Activated naive CD4-positive, alpha-beta T cell treated with anti-CD3 and anti-CD28 coated beads, Interleukin-2, amount 50 U/mL, for 24 hours (primary cell): ENCODE results near the gene NOL4.
"Not testable (repeated sequence)": the region's sequence is repeated elsewhere in the genome, so short reads cannot be mapped to it uniquely, and the experiment has no call there.

Experiments used
- H3K27ac Mint-ChIP-seq: one replicate; pipeline ENCODE4 v1.8.0; 2021; ENCODE audit warnings: mild to moderate bottlenecking, mixed read lengths
- H3K27me3 Mint-ChIP-seq: one replicate; pipeline ENCODE4 v1.8.0; 2021; ENCODE audit warnings: mixed read lengths
- H3K36me3 Mint-ChIP-seq: one replicate; pipeline ENCODE4 v1.8.0; 2021; ENCODE audit warnings: mixed read lengths
- H3K4me1 Mint-ChIP-seq: one replicate; pipeline ENCODE4 v1.8.0; 2021; ENCODE audit warnings: mixed read lengths
- H3K4me3 Mint-ChIP-seq: one replicate; pipeline ENCODE4 v1.8.0; 2021; ENCODE audit warnings: mild to moderate bottlenecking, mixed read lengths
- H3K9me3 Mint-ChIP-seq: one replicate; pipeline ENCODE4 v1.8.0; 2021; ENCODE audit warnings: mixed read lengths

NOL4 gene, protein sequence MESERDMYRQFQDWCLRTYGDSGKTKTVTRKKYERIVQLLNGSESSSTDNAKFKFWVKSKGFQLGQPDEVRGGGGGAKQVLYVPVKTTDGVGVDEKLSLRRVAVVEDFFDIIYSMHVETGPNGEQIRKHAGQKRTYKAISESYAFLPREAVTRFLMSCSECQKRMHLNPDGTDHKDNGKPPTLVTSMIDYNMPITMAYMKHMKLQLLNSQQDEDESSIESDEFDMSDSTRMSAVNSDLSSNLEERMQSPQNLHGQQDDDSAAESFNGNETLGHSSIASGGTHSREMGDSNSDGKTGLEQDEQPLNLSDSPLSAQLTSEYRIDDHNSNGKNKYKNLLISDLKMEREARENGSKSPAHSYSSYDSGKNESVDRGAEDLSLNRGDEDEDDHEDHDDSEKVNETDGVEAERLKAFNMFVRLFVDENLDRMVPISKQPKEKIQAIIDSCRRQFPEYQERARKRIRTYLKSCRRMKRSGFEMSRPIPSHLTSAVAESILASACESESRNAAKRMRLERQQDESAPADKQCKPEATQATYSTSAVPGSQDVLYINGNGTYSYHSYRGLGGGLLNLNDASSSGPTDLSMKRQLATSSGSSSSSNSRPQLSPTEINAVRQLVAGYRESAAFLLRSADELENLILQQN

DNA sequence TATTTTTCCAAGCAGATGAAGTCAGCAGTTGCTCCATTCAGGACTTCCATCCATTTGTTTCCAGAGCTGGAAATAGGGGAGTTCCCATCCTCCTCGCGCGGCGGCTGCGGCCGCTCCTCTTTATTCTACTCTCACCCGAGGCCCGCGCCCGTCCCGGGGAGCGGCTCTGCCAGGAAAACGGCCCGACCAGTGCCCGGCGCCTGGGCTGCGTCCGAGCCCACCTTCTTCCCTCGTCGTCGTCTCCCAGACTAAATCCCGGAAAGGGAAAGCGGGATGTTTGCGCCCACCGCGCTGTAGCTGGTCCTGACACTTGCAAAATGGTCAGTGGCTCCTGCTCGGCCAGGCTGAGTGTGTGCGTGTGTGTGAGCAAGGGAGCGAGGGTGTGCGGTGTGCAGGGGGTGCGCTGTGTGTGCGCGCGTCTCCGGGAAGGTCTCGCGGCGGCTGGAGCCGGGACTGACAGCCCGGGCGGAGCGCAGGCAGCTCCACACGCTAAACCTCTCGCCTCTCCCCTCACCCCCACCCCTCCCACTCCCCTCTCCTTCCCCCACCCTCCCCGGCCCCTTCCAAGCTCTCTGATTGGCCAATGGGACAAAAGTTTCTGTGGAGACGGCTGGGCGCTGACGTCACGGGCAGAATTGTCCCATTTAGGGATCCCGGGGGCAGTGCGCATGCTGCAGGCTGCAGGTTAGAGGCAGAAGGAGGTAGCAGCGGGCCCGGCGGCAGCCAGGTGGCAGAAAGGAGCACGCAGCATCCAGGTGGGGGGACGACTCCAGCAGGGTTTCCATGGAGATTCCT lies at the start of gene NOL4:
NOL4 (minus strand) TSS at position 491 of the 795 bp plus-strand sequence. CDS start 1,660 bp downstream, outside the sequence.
- Mint-ChIP-seq H3K9me3 (peaks cover 4% of the 10 kb centered on the region), H3K27ac (no peak within 1 kb of the TSS), H3K4me3 (no peak within 1 kb of the TSS), H3K4me1 (no peaks in the 10 kb centered on the region), H3K27me3 (peaks cover 32% of the 10 kb centered on the region), H3K36me3 (no peaks in the 10 kb centered on the region)

DNA sequence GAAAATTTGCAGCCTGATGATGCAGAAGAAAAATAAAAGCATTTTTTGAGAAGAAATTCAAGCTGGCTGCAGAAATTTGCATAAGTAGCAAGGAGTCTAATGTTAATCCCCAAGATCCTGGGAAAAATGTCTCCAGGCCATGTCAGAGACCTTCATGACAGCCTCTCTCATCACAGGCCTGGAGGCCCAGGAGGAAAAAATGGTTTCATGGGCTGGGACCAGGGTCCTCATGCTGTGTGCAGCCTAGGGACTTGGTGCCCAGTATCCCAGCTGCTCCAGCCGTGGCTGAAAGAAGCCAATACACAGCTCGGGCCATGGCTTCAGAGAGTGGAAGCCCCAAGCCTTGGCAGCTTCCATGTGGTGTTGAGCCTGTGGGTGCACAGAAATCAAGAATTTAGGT lies 41.3 kb upstream of the NOL4 start:
- H3K9me3 Mint-ChIP-seq, H3K27ac Mint-ChIP-seq, H3K27me3 Mint-ChIP-seq, H3K4me3 Mint-ChIP-seq, H3K36me3 Mint-ChIP-seq, H3K4me1 Mint-ChIP-seq: not testable (repeated sequence)

DNA sequence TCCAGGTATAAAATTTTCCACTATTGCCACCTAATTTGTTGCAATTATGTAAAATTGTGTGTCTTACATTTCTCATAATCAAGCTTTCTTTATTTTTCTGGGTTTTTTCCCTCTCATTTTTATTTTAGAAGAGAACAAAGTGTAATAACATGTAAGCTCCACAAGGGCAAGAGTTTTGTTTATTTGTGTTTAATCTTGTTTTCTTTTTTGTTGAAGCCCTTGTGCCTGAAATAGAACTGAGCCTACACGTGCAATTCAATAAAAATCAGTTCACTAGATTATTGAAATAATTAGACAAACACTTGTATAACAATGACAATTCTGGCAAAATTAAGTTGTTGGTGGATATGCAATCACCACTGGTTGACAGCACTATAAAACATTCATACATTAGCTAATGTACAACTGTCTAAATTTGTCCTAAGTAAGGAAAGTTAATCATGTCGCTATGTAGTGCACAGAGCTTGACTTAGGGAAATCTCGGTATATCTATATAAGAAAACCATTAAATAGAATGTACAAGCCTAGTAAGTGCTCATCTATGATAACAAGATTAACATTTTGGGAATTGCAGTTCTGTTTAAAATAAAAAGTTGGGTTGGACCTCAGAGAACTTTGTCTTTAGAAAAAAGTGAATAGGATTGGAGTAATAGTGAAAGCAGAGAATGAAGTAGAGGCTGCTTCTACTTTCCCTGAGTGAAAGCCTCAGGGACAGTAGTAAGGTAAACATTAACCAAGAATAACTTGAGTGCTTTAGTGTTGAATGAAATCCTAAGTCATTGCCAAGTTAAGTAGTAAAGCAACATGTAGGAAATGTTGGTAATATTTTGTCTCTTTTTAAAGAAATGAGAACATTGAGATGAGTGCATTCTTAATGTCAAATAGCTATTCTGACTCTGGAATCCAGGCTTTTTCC lies 37.4 kb upstream of the NOL4 start:
- H3K27me3 Mint-ChIP-seq, result no peaks in the 10 kb centered on the region
- no peak overlapping the region for H3K27ac Mint-ChIP-seq
- no peaks in the 10 kb centered on the region for H3K4me1 Mint-ChIP-seq
- peaks cover 11% of the 10 kb centered on the region for H3K9me3 Mint-ChIP-seq
- no peaks in the 10 kb centered on the region for H3K36me3 Mint-ChIP-seq
- no peak overlapping the region for H3K4me3 Mint-ChIP-seq

DNA sequence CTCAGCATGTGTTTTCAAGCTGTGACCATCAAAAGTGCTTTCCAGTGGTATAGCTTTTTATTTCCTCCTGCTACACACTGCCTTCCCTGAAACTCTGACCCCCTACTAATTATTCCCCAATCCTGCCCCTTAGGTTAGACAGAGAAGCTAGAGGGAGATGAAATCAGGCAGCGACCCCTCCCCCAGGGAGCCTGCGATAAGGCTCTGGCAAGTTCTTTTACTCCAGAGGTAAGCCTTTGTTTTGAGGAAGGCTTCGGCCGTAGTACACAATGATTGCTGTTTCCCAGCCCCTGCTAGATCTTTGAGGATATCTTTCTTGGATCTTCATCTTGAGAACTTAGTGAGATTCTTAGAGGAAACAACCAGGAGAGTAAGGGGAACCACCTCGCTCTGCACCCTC lies 33.5 kb upstream of the NOL4 start:
- H3K27me3 Mint-ChIP-seq, result no peaks in the 10 kb centered on the region
- H3K4me1 Mint-ChIP-seq, result no peaks in the 10 kb centered on the region
- no peak overlapping the region for H3K27ac Mint-ChIP-seq
- no peaks in the 10 kb centered on the region for H3K36me3 Mint-ChIP-seq
- no peak overlapping the region for H3K4me3 Mint-ChIP-seq
- peaks cover 13% of the 10 kb centered on the region for H3K9me3 Mint-ChIP-seq

DNA sequence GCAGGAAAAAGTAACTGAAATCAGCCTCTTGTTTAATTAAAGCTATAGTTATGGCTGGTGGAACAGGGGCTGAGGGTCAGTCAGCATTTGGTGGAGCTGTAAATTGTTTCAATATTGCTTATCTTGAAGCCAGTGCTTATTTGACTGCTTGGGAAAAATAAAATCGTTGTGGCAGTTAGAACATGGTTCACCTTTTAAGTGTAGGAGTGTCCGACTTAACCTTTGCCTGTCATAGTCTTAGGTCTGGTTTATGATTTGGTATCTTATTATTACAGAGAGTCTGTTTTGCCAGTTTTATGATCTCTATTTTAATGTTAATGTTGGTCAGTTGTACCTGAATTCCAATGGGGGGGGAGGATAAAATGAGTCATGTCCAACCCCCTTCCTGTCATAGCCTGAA lies 27.2 kb upstream of the NOL4 start:
- peaks cover 1% of the 10 kb centered on the region for H3K36me3 Mint-ChIP-seq
- H3K4me1 Mint-ChIP-seq, result no peaks in the 10 kb centered on the region
- H3K9me3 Mint-ChIP-seq, result peaks cover 24% of the 10 kb centered on the region
- H3K27me3 Mint-ChIP-seq, result no peaks in the 10 kb centered on the region
- no peak overlapping the region for H3K27ac Mint-ChIP-seq
- H3K4me3 Mint-ChIP-seq, result no peak overlapping the region

DNA sequence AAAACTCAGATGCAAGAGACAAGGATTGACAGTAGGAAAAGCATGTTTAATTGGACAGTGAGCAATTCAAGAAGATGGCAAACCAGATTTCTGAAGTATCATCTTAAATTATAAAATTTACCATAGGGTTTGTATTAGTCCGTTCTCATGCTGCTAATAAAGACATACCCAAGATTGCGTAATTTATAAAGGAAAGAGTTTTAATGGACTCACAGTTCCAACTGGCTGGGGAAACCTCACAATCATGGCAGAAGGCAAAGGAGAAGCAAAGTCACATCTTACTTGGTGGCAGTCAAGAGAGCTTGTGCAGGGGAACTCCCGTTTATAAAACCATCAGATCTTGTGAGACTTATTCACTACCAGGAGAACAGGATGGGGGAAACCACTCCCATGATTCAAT lies 24.0 kb upstream of the NOL4 start:
- Mint-ChIP-seq H3K4me3 (no peak overlapping the region), H3K4me1 (no peaks in the 10 kb centered on the region), H3K36me3 (peaks cover 1% of the 10 kb centered on the region), H3K9me3 (peaks cover 31% of the 10 kb centered on the region), H3K27me3 (no peaks in the 10 kb centered on the region), H3K27ac (no peak overlapping the region)

DNA sequence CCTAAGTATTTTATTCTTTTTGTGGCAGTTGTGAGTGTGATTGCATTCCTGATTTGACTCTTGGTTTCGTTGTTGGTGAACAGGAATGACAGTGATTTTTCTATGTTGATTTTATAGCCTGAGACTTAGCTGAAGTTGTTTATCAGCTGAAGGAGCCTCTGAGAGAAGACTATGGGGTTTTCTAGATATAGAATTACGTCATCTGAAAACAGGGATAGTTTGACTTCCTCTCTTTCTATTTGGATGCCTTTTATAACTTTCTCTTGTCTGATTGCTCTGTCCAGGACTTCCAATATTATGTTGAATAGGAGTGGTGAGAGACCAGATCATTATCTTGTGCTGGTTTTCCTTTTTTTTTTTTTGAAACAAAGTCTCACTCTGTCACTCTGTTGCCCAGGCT lies 18.0 kb upstream of the NOL4 start:
- H3K36me3 Mint-ChIP-seq, result no peaks in the 10 kb centered on the region
- H3K4me1 Mint-ChIP-seq, result no peaks in the 10 kb centered on the region
- peaks cover 27% of the 10 kb centered on the region for H3K9me3 Mint-ChIP-seq
- no peak overlapping the region for H3K4me3 Mint-ChIP-seq
- no peak overlapping the region for H3K27ac Mint-ChIP-seq
- no peaks in the 10 kb centered on the region for H3K27me3 Mint-ChIP-seq

DNA sequence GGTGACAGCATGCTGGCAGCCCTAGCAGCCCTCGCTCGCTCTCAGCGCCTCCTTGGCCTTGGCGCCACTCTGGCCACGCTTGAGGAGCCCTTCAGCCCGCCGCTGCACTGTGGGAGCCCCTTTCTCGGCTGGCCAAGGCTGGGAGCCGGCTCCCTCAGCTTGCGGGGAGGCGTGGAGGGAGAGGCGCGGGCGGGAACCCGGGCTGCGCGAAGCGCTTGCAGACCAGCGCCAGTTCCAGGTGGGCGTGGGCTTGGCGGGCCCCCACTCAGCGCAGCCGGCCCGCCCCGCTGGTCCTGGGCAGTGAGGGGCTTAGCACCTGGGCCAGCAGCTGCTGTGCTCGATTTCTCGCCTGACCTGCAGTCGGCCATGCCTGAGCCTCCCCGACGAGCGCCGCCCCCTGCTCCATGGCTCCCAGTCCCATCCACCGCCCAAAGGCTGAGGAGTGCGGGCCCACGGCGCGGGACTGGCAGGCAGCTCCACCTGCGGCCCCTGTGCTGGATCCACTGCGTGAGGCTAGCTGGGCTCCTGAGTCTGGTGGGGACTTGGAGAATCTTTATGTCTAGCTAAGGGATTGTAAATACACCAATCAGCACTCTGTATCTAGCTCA lies 9.2 kb upstream of the NOL4 start:
- H3K4me3 Mint-ChIP-seq, H3K4me1 Mint-ChIP-seq, H3K27me3 Mint-ChIP-seq, H3K27ac Mint-ChIP-seq, H3K9me3 Mint-ChIP-seq, H3K36me3 Mint-ChIP-seq: not testable (repeated sequence)

DNA sequence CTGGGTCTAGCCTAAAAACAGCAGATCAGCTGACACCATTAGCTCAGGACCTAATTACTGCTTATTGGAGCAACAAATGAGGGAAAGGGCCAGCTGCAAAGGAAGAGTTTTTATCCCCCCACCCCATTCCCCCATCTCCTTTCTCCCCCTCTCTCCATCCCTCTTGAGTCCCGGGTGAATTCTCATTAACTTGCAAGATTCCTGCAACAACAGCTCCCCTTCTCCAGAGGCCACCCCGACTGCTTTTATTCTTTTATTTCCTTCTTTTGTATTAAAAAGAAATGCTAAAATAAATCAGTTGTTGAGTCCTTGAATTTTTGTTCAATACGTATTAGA lies 473 bp upstream of the NOL4 start:
- Mint-ChIP-seq H3K27ac (no peak overlapping the region), H3K36me3 (no peaks in the 10 kb centered on the region), H3K27me3 (peaks cover 28% of the 10 kb centered on the region), H3K4me1 (no peaks in the 10 kb centered on the region), H3K9me3 (peaks cover 4% of the 10 kb centered on the region), H3K4me3 (no peak overlapping the region)

DNA sequence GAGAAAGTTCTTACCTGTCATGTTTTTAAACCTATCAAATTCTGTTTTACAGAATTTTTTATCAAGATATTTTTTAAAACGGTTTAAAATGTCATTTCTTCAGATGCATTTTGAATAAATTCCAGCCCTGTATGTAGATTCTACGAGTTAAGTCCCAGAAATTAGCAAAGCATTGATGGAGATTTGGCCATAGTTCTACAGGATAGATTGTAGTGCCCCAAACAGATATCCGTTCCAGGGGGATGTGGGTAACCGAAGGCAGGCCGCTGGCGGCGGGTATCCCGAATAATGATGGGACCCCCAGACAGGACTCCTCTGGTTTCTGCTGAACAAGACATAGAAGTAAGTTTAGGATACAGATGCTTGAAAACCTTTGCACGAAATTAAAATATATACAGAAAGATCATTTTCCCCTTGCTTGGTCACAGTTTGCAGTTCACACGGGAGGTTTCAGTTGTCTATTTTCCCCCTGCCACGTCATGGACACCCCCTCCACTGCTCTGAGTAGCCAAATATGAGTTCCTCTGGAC lies 755 bp downstream of the NOL4 start:
- H3K4me1 Mint-ChIP-seq, result no peaks in the 10 kb centered on the region
- no peak overlapping the region for H3K27ac Mint-ChIP-seq
- no peaks in the 10 kb centered on the region for H3K36me3 Mint-ChIP-seq
- H3K4me3 Mint-ChIP-seq, result no peak overlapping the region
- H3K9me3 Mint-ChIP-seq, result peaks cover 4% of the 10 kb centered on the region
- H3K27me3 Mint-ChIP-seq, result peaks cover 32% of the 10 kb centered on the region

DNA sequence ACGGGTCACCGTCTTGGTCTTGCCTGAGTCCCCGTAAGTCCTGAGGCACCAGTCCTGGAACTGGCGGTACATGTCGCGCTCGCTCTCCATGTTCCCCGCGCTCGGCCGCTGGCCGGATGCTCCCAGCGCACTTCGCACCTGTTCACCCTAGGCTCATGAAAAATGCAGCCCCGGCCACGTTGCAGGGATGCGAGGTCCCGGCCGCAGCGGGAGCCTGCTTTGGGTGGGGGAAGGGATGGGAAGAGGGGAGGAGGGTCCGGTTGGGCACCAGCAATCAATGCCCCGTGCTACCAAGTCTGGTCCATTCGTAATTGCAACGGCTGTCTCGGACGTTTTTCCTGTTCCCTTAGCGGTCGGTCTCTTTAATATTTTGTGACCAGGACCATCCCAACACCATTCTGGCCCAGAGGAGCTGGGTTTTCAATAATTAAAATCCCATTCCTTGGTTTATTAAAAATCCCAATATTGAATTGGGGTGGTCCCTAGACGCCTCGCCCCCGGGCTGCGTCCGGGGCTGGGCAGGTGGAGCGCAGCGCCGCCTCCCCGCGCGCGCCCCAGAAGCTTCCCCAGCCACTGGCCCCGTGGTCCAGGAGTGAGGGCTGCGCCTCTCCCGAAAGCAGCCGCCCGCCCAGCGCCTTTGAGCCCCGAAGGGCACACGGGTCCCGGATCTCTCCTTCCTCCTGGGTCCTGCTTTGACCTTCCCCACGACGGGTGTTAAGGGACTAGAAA lies 1.4 kb downstream of the NOL4 start:
- Mint-ChIP-seq H3K27ac (no peak overlapping the region), H3K4me1 (no peaks in the 10 kb centered on the region), H3K36me3 (no peaks in the 10 kb centered on the region), H3K4me3 (no peak overlapping the region), H3K27me3 (peaks cover 32% of the 10 kb centered on the region), H3K9me3 (peaks cover 4% of the 10 kb centered on the region)

DNA sequence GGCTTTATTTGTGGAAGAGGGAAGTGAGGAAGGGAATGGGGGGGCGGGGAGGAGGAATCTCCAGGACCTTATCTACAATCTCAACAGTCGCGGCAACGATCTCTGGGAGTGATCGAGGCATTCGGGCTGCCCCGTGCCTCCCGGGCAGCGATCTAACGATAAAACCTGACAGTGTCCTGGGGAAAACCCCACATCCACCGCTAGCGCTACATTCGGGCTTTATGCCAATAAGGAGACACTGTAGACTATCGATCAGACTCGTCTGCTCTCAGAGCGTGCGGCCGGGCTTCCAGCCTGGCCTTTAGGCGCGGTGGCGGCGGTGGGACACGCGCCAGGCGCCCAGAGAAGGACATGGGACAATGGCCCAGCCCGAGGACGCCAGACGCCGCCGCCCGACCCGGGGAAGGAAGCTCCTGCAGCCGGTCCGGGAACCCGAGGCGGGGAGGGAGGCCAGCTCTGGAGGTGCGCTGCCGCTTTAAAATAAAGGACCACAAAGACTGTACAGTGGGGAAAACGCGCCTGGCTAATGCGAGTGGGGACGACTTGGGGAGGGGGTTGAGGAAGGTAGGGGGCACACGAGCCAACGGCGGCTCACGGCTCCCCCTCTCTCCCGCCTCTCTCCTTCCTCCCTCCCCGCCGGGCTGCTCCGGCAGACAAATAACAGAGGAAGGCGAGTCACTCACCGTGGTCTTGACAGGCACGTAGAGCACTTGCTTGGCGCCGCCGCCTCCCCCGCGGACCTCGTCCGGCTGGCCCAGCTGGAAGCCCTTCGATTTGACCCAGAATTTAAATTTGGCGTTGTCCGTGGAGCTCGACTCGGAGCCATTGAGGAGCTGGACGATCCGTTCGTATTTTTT lies 2.2 kb downstream of the NOL4 start:
- no peaks in the 10 kb centered on the region for H3K36me3 Mint-ChIP-seq
- H3K27me3 Mint-ChIP-seq, result peaks cover 35% of the 10 kb centered on the region
- peaks cover 10% of the 10 kb centered on the region for H3K9me3 Mint-ChIP-seq
- H3K4me1 Mint-ChIP-seq, result no peaks in the 10 kb centered on the region
- no peak overlapping the region for H3K27ac Mint-ChIP-seq
- H3K4me3 Mint-ChIP-seq, result no peak overlapping the region

DNA sequence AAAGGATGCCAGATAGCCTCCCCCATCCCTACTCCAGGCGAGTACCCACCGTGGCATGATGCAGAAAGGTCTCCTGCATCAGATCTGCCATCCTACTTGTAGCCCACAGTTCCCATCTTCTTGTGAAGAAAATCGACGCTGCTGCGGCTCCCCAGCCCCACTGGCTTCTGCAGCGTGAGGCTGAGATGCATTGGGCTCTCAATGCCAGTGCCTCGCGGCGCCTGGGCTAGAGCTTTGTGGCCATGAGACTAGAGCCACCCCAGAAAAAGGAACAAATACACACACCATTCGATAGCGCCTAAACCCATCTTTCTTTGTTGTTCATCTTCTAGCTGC lies 2.8 kb downstream of the NOL4 start:
- Mint-ChIP-seq H3K27me3 (peaks cover 35% of the 10 kb centered on the region), H3K4me1 (no peaks in the 10 kb centered on the region), H3K9me3 (peaks cover 10% of the 10 kb centered on the region), H3K4me3 (no peak overlapping the region), H3K36me3 (no peaks in the 10 kb centered on the region), H3K27ac (no peak overlapping the region)
